ENCODE data around the gene LIMS3. TPM values are rescaled to one million over a fixed set of nuclear protein-coding genes. Genes with fewer than 3 reads are reported as not detected.
"Not testable (repeated sequence)": the region's sequence is repeated elsewhere in the genome, so short reads cannot be mapped to it uniquely, and the experiment has no call there.

Gene LIMS3
- total and polyA plus RNA-seq, 2 of the 8 experiments (the other 6 are each of a cell fraction or from before 2014, with no cell fraction given): 2.7 TPM; not detected in 1

DNA sequence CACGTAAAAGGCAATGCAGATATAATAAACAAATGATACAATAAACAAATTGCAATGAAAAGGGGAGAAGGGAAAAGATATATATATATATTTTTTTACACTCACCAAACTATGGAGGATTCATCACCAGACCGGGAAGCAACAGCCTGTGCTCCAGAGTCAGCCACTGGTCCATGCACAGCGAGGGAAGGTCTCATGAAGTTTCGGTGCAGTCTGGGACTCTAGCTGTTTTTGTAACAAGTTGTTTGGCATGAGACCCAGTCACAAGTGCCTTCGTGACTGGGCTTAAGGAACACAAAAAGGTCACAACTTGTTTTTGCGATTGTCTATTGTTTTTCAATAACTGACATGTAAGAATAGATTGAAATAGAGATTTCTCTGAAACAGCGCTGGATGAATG is 4.8 kb upstream of the LIMS3 start:
- H3K14ac ChIP-seq (ENCODE audit: insufficient read length); H3K27me3 ChIP-seq (replicated peaks in 1 of 4; ENCODE audit: control insufficient read depth in 3 of 4, extremely low read depth in 1 of 4, insufficient read depth in 3 of 4, low read length in 3 of 4); H4K5ac ChIP-seq (ENCODE audit: insufficient read length, low read depth, low read length); H2BK20ac ChIP-seq (ENCODE audit: low read length); FAIRE-seq; H4K8ac ChIP-seq (ENCODE audit: extremely low read depth, insufficient read depth, low read length); H3K23me2 ChIP-seq (ENCODE audit: low read depth, low read length); H2BK12ac ChIP-seq (ENCODE audit: low read depth, low read length); H3K4me2 ChIP-seq (ENCODE audit: insufficient read depth in 1 of 2, low read depth in 2 of 2, low read length in 2 of 2); H3K56ac ChIP-seq (replicated peaks; ENCODE audit: insufficient read length, low read depth, low read length); H3K79me1 ChIP-seq (ENCODE audit: low read depth, low read length); H3K18ac ChIP-seq (ENCODE audit: extremely low read depth, low read length); H4K91ac ChIP-seq (replicated peaks; ENCODE audit: insufficient read length, low read length); H2BK5ac ChIP-seq (ENCODE audit: low read depth, low read length); DNase-seq (ENCODE audit: low read depth in 1 of 2, low spot score in 2 of 2); H3K23ac ChIP-seq (ENCODE audit: insufficient read length); H3K4me3 ChIP-seq (ENCODE audit: extremely low read depth in 1 of 4, insufficient read depth in 2 of 4, low read depth in 3 of 4, low read length in 4 of 4); H3K79me2 ChIP-seq (ENCODE audit: control insufficient read depth in 1 of 2, insufficient read depth in 2 of 2, low read length in 2 of 2); H3K9ac ChIP-seq (replicated peaks in 1 of 4; ENCODE audit: extremely low read depth in 1 of 4, low read depth in 3 of 4, low read length in 3 of 4); H3K36me3 ChIP-seq (ENCODE audit: control insufficient read depth in 2 of 4, insufficient read depth in 4 of 4, low read length in 3 of 4); H2AFZ ChIP-seq (ENCODE audit: low read length); CTCF ChIA-PET (ENCODE audit: partially characterized antibody); H2BK120ac ChIP-seq (replicated peaks; ENCODE audit: low read depth, low read length); H2BK15ac ChIP-seq (ENCODE audit: low read length); H3K9me3 ChIP-seq (ENCODE audit: insufficient read depth in 2 of 2, low read depth in 1 of 2, low read length in 1 of 2); H2AK5ac ChIP-seq (ENCODE audit: low read depth, low read length); H3K4ac ChIP-seq (replicated peaks; ENCODE audit: insufficient read length, low read depth, low read length); H3K4me1 ChIP-seq (replicated peaks in 1 of 4; ENCODE audit: control insufficient read depth in 3 of 4, insufficient read depth in 4 of 4, low read length in 3 of 4); POLR2A ChIA-PET (ENCODE audit: partially characterized antibody); H4K20me1 ChIP-seq (replicated peaks in 1 of 2; ENCODE audit: control insufficient read depth in 1 of 2, insufficient read depth in 2 of 2, low read length in 2 of 2); H3K27ac ChIP-seq (ENCODE audit: low read depth, low read length): not testable (repeated sequence)
- WGBS, 2 experiments (ENCODE audit: extremely low coverage in 1 of 2, insufficient coverage in 1 of 2, insufficient read length in 1 of 2, insufficient replicate concordance in 2 of 2, low coverage in 1 of 2, low lambda C conversion rate in 2 of 2, missing lambda C conversion rate in 1 of 2): no CpG with 5 or more reads among the region's 7 CpGs

DNA sequence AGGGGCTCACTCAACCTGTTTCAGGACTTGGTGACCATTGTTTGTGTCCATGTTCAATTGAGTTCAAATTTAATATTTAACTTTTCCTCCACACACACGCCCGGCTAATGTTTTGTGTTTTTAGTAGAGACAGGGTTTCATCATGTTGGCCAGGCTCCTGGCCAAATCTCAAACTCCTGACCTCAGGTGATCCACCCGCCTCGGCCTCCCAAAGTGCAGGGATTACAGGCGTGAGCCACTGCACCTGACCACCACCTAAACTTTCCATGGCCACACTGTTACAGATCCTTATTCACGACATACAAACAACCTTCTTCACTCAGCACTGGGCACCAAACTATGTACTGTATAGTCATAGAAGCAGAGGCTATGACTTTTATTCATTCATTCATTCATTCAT is 4.3 kb upstream of the LIMS3 start:
- H3K23me2 ChIP-seq (ENCODE audit: low read depth, low read length); H4K91ac ChIP-seq (replicated peaks; ENCODE audit: insufficient read length, low read length); H3K4me1 ChIP-seq (replicated peaks in 1 of 4; ENCODE audit: control insufficient read depth in 3 of 4, insufficient read depth in 4 of 4, low read length in 3 of 4); H3K27ac ChIP-seq (ENCODE audit: low read depth, low read length); H3K36me3 ChIP-seq (ENCODE audit: control insufficient read depth in 2 of 4, insufficient read depth in 4 of 4, low read length in 3 of 4); H3K79me2 ChIP-seq (ENCODE audit: control insufficient read depth in 1 of 2, insufficient read depth in 2 of 2, low read length in 2 of 2); POLR2A ChIA-PET (ENCODE audit: partially characterized antibody); FAIRE-seq; H3K56ac ChIP-seq (replicated peaks; ENCODE audit: insufficient read length, low read depth, low read length); H2BK5ac ChIP-seq (ENCODE audit: low read depth, low read length); H3K4me2 ChIP-seq (ENCODE audit: insufficient read depth in 1 of 2, low read depth in 2 of 2, low read length in 2 of 2); H3K23ac ChIP-seq (ENCODE audit: insufficient read length); H3K79me1 ChIP-seq (ENCODE audit: low read depth, low read length); H3K18ac ChIP-seq (ENCODE audit: extremely low read depth, low read length); H4K5ac ChIP-seq (ENCODE audit: insufficient read length, low read depth, low read length); H2BK15ac ChIP-seq (ENCODE audit: low read length); CTCF ChIA-PET (ENCODE audit: partially characterized antibody); H3K4me3 ChIP-seq (ENCODE audit: extremely low read depth in 1 of 4, insufficient read depth in 2 of 4, low read depth in 3 of 4, low read length in 4 of 4); H3K9me3 ChIP-seq (ENCODE audit: insufficient read depth in 2 of 2, low read depth in 1 of 2, low read length in 1 of 2); H4K8ac ChIP-seq (ENCODE audit: extremely low read depth, insufficient read depth, low read length); DNase-seq (ENCODE audit: low read depth in 1 of 2, low spot score in 2 of 2); H2AFZ ChIP-seq (ENCODE audit: low read length); H3K9ac ChIP-seq (replicated peaks in 1 of 4; ENCODE audit: extremely low read depth in 1 of 4, low read depth in 3 of 4, low read length in 3 of 4); H2BK20ac ChIP-seq (ENCODE audit: low read length); H3K14ac ChIP-seq (ENCODE audit: insufficient read length); H3K27me3 ChIP-seq (replicated peaks in 1 of 4; ENCODE audit: control insufficient read depth in 3 of 4, extremely low read depth in 1 of 4, insufficient read depth in 3 of 4, low read length in 3 of 4); H2BK12ac ChIP-seq (ENCODE audit: low read depth, low read length); H2AK5ac ChIP-seq (ENCODE audit: low read depth, low read length); H3K4ac ChIP-seq (replicated peaks; ENCODE audit: insufficient read length, low read depth, low read length); H2BK120ac ChIP-seq (replicated peaks; ENCODE audit: low read depth, low read length); H4K20me1 ChIP-seq (replicated peaks in 1 of 2; ENCODE audit: control insufficient read depth in 1 of 2, insufficient read depth in 2 of 2, low read length in 2 of 2): not testable (repeated sequence)
- no CpG with 5 or more reads among the region's 6 CpGs for WGBS, 2 experiments (ENCODE audit: extremely low coverage in 1 of 2, insufficient coverage in 1 of 2, insufficient read length in 1 of 2, insufficient replicate concordance in 2 of 2, low coverage in 1 of 2, low lambda C conversion rate in 2 of 2, missing lambda C conversion rate in 1 of 2)

Data from H1 (cell line).